HCT116 (cell line): ENCODE measurements around the gene DIP2B. TPM values are rescaled to one million over a fixed set of nuclear protein-coding genes. Genes with fewer than 3 reads are reported as not detected.

ENCODE experiments used
- ATAC-seq: fragments of 200-7000 bp; cut with Tn5 transposase; 2 replicates; pipeline ENCODE4 v1.9.1; 2020; ENCODE audit warnings: mild to moderate bottlenecking, moderate library complexity
- BruUV-seq: library from RNA; stranded (reverse); fragments of 400-500 nt; replicated peaks from 2 replicates; lab custom pipeline; 2021; lab: Mats Ljungman, UMichigan
- CTCF ChIA-PET: fragments of 300-600 bp; sonication (Branson Sonifier 250); formaldehyde crosslinking; loops from one replicate; lab custom pipeline; 2021; ENCODE audit warnings: antibody characterized with exemption; lab: Charles Lee
- POLR2A ChIA-PET: fragments of 300-600, 350-600 bp; sonication (Branson Sonifier 250); formaldehyde crosslinking; loops from one replicate; lab custom pipeline; 2021; ENCODE audit warnings: antibody characterized with exemption; lab: Charles Lee
- RAD21 ChIA-PET, 2 experiments: fragments of 300-600 bp; sonication (Branson Sonifier 250); formaldehyde crosslinking; loops; one replicate each; lab custom pipeline; 2023; ENCODE audit warnings: low total read pairs in 2 of 2; ENCODE audit not compliant: uncharacterized antibody in 2 of 2, unreplicated experiment in 2 of 2, low non-redundant PET in 1 of 2; lab: Charles Lee
- DNase-seq: peaks from one replicate; pipeline ENCODE4 v3.0.0-alpha.2; 2010; ENCODE audit warnings: low read depth, low spot score
- H2AFZ ChIP-seq: fragments of 200-600 bp; shearing (Covaris generic), sonication (generic); 2 replicates; pipeline ENCODE4 v1.6.1; 2017; ENCODE audit warnings: low read depth, mixed run types, mixed read lengths, antibody characterized with exemption, low read length; ENCODE audit not compliant: poor library complexity, severe bottlenecking
- H3K27ac ChIP-seq: 2 replicates; pipeline ENCODE4 v1.5.1; 2012; ENCODE audit warnings: low read depth, low read length
- H3K27me3 ChIP-seq: fragments of 200-600 bp; sonication (generic); 2 replicates; pipeline ENCODE4 v1.6.1; 2016; ENCODE audit warnings: mixed run types, low read length, mixed read lengths; ENCODE audit not compliant: insufficient read depth
- H3K36me3 ChIP-seq, 2 experiments: fragments of 200-500 bp in 1 of 2; fragments of 200-600 bp in 1 of 2; sonication (Bioruptor generic) in 1 of 2; sonication (generic) in 1 of 2; 2 replicates each; pipeline versions ENCODE4 v1.5.1 to v1.6.1; 2014 to 2016; ENCODE audit warnings: low read length in 2 of 2, inconsistent platforms in 1 of 2, mixed read lengths in 1 of 2, mixed run types in 1 of 2; ENCODE audit not compliant: insufficient read depth in 2 of 2, control insufficient read depth in 1 of 2
- H3K4me1 ChIP-seq, 2 experiments: fragments of 200-600 bp in 1 of 2; sonication (generic) in 1 of 2; 2 replicates each; pipeline versions ENCODE4 v1.5.1 to v1.6.1; 2012 to 2017; ENCODE audit warnings: low read length in 2 of 2, inconsistent platforms in 1 of 2, mild to moderate bottlenecking in 1 of 2, mixed read lengths in 1 of 2, mixed run types in 1 of 2, moderate library complexity in 1 of 2; ENCODE audit not compliant: insufficient read depth in 2 of 2, control insufficient read depth in 1 of 2
- H3K4me2 ChIP-seq: fragments of 200-600 bp; sonication (generic); 2 replicates; pipeline ENCODE4 v1.6.1; 2017; ENCODE audit warnings: mixed run types, low read length, mixed read lengths
- H3K4me3 ChIP-seq, 2 experiments: fragments of 200-600 bp in 1 of 2; sonication (generic) in 1 of 2; replicated peaks in 1 of 2; 2 replicates each; pipeline ENCODE4 v1.5.1; 2011 to 2016; ENCODE audit warnings: low read length in 2 of 2, control low read depth in 1 of 2, low read depth in 1 of 2, mild to moderate bottlenecking in 1 of 2, mixed read lengths in 1 of 2, mixed run types in 1 of 2
- H3K79me2 ChIP-seq: fragments of 200-600 bp; sonication (generic); 2 replicates; pipeline ENCODE4 v1.6.1; 2017; ENCODE audit warnings: mild to moderate bottlenecking, mixed run types, low read length, moderate library complexity, mixed read lengths; ENCODE audit not compliant: insufficient read depth
- H3K9ac ChIP-seq: fragments of 200-600 bp; sonication (generic); 2 replicates; pipeline ENCODE4 v1.6.1; 2016; ENCODE audit warnings: low read length, mixed read lengths
- H3K9me2 ChIP-seq: fragments of 200-600 bp; sonication (generic), shearing (Covaris generic); 2 replicates; pipeline ENCODE4 v1.6.1; 2017; ENCODE audit warnings: mixed run types, mild to moderate bottlenecking, moderate library complexity; ENCODE audit not compliant: insufficient read depth
- H3K9me3 ChIP-seq, 2 experiments: fragments of 200-500 bp in 1 of 2; fragments of 200-600 bp in 1 of 2; sonication (Bioruptor generic) in 1 of 2; sonication (generic) in 1 of 2; 2 replicates each; pipeline ENCODE4 v1.6.1; 2014 to 2017; ENCODE audit warnings: low read length in 2 of 2, mixed read lengths in 2 of 2, inconsistent platforms in 1 of 2, low read depth in 1 of 2, mild to moderate bottlenecking in 1 of 2, mixed run types in 1 of 2, moderate library complexity in 1 of 2; ENCODE audit not compliant: control insufficient read depth in 1 of 2, insufficient read depth in 1 of 2
- H4K20me1 ChIP-seq: fragments of 200-600 bp; sonication (generic), shearing (Covaris generic); 2 replicates; pipeline ENCODE4 v1.6.1; 2017; ENCODE audit warnings: mixed run types, mild to moderate bottlenecking, moderate library complexity; ENCODE audit not compliant: insufficient read depth
- CEBPB ChIP-seq: IDR thresholded peaks from 2 replicates; pipeline ENCODE4 v1.6.1; 2012; ENCODE audit warnings: low read depth
- EGR1 ChIP-seq: IDR thresholded peaks from 2 replicates; pipeline ENCODE4 v1.6.1; 2012; ENCODE audit warnings: low read depth
- ELF1 ChIP-seq: IDR thresholded peaks from 2 replicates; pipeline ENCODE4 v1.6.1; 2012; ENCODE audit warnings: low read depth, borderline replicate concordance
- EZH2 ChIP-seq: fragments of 200-600 bp; sonication (generic); IDR thresholded peaks from 2 replicates; pipeline ENCODE4 v1.6.1; 2017; ENCODE audit warnings: antibody characterized with exemption, mixed run types
- EZH2phosphoT487 ChIP-seq: fragments of 200-600 bp; IDR thresholded peaks from 2 replicates; pipeline ENCODE4 v1.6.1; 2018; ENCODE audit warnings: antibody characterized with exemption, borderline replicate concordance
- FOSL1 ChIP-seq: IDR thresholded peaks from 2 replicates; pipeline ENCODE4 v1.6.1; 2012; ENCODE audit warnings: low read depth
- JUND ChIP-seq: IDR thresholded peaks from 2 replicates; pipeline ENCODE4 v1.6.1; 2012
- POLR2A ChIP-seq: IDR thresholded peaks from 2 replicates; pipeline ENCODE4 v1.7.0; 2011; ENCODE audit warnings: borderline replicate concordance; ENCODE audit not compliant: insufficient read depth, insufficient read length; ENCODE audit errors: extremely low read depth
- POLR2AphosphoS5 ChIP-seq: IDR thresholded peaks from 2 replicates; pipeline ENCODE4 v1.6.1; 2011; ENCODE audit warnings: mild to moderate bottlenecking, low read depth, low read length, moderate library complexity
- SP1 ChIP-seq: IDR thresholded peaks from 2 replicates; pipeline ENCODE4 v1.6.1; 2012; ENCODE audit warnings: low read depth
- SRF ChIP-seq: IDR thresholded peaks from 2 replicates; pipeline ENCODE4 v1.6.1; 2012; ENCODE audit warnings: low read depth
- TCF7L2 ChIP-seq: IDR thresholded peaks from 2 replicates; pipeline ENCODE4 v1.7.0; 2011; ENCODE audit warnings: borderline replicate concordance, inconsistent platforms; ENCODE audit not compliant: insufficient read depth, insufficient read length; ENCODE audit errors: extremely low read depth
- YY1 ChIP-seq: IDR thresholded peaks from 2 replicates; pipeline ENCODE4 v1.6.1; 2011; ENCODE audit warnings: low read length, low read depth, moderate library complexity, mild to moderate bottlenecking; ENCODE audit not compliant: insufficient replicate concordance; ENCODE audit errors: extremely low read depth
- ZFX ChIP-seq: fragments of 450-650 bp; IDR thresholded peaks from 2 replicates; pipeline ENCODE4 v1.6.1; 2017
- ZNF274 ChIP-seq: fragments of 200-500 bp; sonication (Bioruptor generic); IDR thresholded peaks from 2 replicates; pipeline ENCODE4 v1.6.1; 2014; ENCODE audit warnings: mild to moderate bottlenecking, low read depth, low read length, inconsistent platforms
- intact Hi-C: fragments of 100-400 bp; cut with micrococcal nuclease; formaldehyde crosslinking; loops from 2 replicates; pipeline ENCODE4 v1.10.0; 2022
- total RNA-seq: library from RNA; stranded (reverse); gene quantifications from one replicate; pipeline ENCODE4 v1.2.1, GENCODE V29; 2021; ENCODE audit not compliant: unreplicated experiment
- TF ChIP-seq, protein P1 (sequence below): IDR thresholded peaks from 2 replicates; pipeline ENCODE4 v1.6.1; 2012; ENCODE audit warnings: low read depth
- TF ChIP-seq, protein P2 (sequence below): IDR thresholded peaks from 2 replicates; pipeline ENCODE4 v1.6.1; 2012
- TF ChIP-seq, protein P3 (sequence below), 3 experiments: fragments of 200-600 bp in 1 of 3; sonication (generic) in 1 of 3; IDR thresholded peaks in 2 of 3; conservative IDR thresholded peaks in 1 of 3; 2 replicates each; pipeline ENCODE4 v1.5.1; 2012 to 2017; ENCODE audit warnings: low read depth in 2 of 3, low read length in 2 of 3, antibody characterized with exemption in 1 of 3, borderline replicate concordance in 1 of 3, control low read depth in 1 of 3, mild to moderate bottlenecking in 1 of 3, mixed read lengths in 1 of 3, mixed run types in 1 of 3, moderate library complexity in 1 of 3; ENCODE audit not compliant: insufficient read depth in 1 of 3

Gene DIP2B
- total RNA-seq, 1 experiment from 2014 or later: 32.3 TPM

DNA sequence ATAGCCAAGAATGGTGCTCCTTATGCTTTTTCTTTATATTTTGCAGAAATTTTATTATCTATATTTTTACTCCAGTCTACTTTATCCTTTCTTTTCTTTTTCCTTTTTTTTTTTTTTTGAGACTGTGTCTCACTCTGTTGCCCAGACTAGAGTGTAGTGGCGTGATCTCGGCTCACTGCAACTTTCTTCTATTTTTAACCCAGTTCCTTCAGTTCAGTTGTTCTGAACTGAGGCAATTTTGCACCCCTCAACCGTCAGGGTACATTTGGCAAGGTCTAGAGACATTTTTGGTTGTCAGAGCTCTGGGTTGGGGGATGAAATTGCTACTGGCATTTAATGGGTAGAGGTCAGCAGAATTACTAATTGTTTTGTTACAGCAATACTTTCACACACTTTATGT is 75.7 kb downstream of the DIP2B start:
- intact Hi-C loops: no loop called here
- Histone ChIP-seq H3K4me1 (peaks cover 4 to 21% of the 10 kb centered on the region in 2 experiments; a peak in 3 of 4 replicates), H3K79me2 (peaks cover 52% of the 10 kb centered on the region), H4K20me1 (no peaks in the 10 kb centered on the region), H3K9me2 (no peaks in the 10 kb centered on the region), H3K4me3 (no peak overlapping the region), H3K9me3 (no peaks in the 10 kb centered on the region), H3K36me3 (no peaks in the 10 kb centered on the region), H3K9ac (no peak overlapping the region), H3K27me3 (no peaks in the 10 kb centered on the region), H3K4me2 (no peak overlapping the region), H2AFZ (no peak overlapping the region), H3K27ac (no peak overlapping the region)
- ChIA-PET CTCF (no interaction called here), RAD21 (no interaction called here), POLR2A (no interaction called here)
- no TSS peak for BruUV-seq
- TF ChIP-seq ZNF274 (no peak), EZH2phosphoT487 (no peak), JUND (no peak), FOSL1 (no peak), TCF7L2 (no peak), POLR2AphosphoS5 (no peak), YY1 (no peak), POLR2A (no peak), EGR1 (no peak), SRF (no peak), ELF1 (no peak), SP1 (no peak), CEBPB (no peak), ZFX (no peak), EZH2 (no peak)
- TF ChIP-seq, protein P1, sequence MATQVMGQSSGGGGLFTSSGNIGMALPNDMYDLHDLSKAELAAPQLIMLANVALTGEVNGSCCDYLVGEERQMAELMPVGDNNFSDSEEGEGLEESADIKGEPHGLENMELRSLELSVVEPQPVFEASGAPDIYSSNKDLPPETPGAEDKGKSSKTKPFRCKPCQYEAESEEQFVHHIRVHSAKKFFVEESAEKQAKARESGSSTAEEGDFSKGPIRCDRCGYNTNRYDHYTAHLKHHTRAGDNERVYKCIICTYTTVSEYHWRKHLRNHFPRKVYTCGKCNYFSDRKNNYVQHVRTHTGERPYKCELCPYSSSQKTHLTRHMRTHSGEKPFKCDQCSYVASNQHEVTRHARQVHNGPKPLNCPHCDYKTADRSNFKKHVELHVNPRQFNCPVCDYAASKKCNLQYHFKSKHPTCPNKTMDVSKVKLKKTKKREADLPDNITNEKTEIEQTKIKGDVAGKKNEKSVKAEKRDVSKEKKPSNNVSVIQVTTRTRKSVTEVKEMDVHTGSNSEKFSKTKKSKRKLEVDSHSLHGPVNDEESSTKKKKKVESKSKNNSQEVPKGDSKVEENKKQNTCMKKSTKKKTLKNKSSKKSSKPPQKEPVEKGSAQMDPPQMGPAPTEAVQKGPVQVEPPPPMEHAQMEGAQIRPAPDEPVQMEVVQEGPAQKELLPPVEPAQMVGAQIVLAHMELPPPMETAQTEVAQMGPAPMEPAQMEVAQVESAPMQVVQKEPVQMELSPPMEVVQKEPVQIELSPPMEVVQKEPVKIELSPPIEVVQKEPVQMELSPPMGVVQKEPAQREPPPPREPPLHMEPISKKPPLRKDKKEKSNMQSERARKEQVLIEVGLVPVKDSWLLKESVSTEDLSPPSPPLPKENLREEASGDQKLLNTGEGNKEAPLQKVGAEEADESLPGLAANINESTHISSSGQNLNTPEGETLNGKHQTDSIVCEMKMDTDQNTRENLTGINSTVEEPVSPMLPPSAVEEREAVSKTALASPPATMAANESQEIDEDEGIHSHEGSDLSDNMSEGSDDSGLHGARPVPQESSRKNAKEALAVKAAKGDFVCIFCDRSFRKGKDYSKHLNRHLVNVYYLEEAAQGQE: no peak
- TF ChIP-seq, protein P2, sequence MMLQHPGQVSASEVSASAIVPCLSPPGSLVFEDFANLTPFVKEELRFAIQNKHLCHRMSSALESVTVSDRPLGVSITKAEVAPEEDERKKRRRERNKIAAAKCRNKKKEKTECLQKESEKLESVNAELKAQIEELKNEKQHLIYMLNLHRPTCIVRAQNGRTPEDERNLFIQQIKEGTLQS: no peak
- TF ChIP-seq, protein P3, sequence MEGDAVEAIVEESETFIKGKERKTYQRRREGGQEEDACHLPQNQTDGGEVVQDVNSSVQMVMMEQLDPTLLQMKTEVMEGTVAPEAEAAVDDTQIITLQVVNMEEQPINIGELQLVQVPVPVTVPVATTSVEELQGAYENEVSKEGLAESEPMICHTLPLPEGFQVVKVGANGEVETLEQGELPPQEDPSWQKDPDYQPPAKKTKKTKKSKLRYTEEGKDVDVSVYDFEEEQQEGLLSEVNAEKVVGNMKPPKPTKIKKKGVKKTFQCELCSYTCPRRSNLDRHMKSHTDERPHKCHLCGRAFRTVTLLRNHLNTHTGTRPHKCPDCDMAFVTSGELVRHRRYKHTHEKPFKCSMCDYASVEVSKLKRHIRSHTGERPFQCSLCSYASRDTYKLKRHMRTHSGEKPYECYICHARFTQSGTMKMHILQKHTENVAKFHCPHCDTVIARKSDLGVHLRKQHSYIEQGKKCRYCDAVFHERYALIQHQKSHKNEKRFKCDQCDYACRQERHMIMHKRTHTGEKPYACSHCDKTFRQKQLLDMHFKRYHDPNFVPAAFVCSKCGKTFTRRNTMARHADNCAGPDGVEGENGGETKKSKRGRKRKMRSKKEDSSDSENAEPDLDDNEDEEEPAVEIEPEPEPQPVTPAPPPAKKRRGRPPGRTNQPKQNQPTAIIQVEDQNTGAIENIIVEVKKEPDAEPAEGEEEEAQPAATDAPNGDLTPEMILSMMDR (IDR thresholded peaks at IDR 0.05 in 2 of 3, conservative IDR thresholded peaks at IDR 0.05 in 1 of 3; ENCODE audit: borderline replicate concordance in 1 of 3, insufficient read depth in 1 of 3, low read depth in 2 of 3, low read length in 2 of 3): no peak
- no peak for DNase-seq
- ATAC-seq: no peak
